Progenitor cell of endocrine pancreas (in vitro differentiated cells): ENCODE data around the gene SAMD5. TPM values are rescaled to one million over a fixed set of nuclear protein-coding genes. Genes with fewer than 3 reads are reported as not detected.

Experiments
- DNase-seq: peaks from one replicate; pipeline ENCODE4 v3.0.0; 2021; ENCODE audit warnings: low spot score; ENCODE audit not compliant: unreplicated experiment
- H3K27ac Mint-ChIP-seq: 2 replicates; pipeline ENCODE4 v1.8.0; 2021; ENCODE audit warnings: mild to moderate bottlenecking, moderate library complexity, mixed read lengths
- H3K27me3 Mint-ChIP-seq: 2 replicates; pipeline ENCODE4 v1.8.0; 2021; ENCODE audit warnings: mixed read lengths
- H3K36me3 Mint-ChIP-seq: 2 replicates; pipeline ENCODE4 v1.8.0; 2022; ENCODE audit warnings: mixed read lengths; ENCODE audit not compliant: insufficient read depth
- H3K4me1 Mint-ChIP-seq: 2 replicates; pipeline ENCODE4 v1.8.0; 2021; ENCODE audit warnings: low read depth, mixed read lengths
- H3K4me3 Mint-ChIP-seq: 2 replicates; pipeline ENCODE4 v1.8.0; 2021; ENCODE audit warnings: low read depth, mild to moderate bottlenecking, moderate library complexity, mixed read lengths
- H3K9me3 Mint-ChIP-seq: 2 replicates; pipeline ENCODE4 v1.8.0; 2021; ENCODE audit warnings: low read depth, mixed read lengths
- CTCF ChIP-seq: fragments of 200-600 bp; sonication (generic); IDR thresholded peaks from one replicate; pipeline ENCODE4 v1.5.0; 2021; ENCODE audit warnings: antibody characterized with exemption, mild to moderate bottlenecking; ENCODE audit not compliant: unreplicated experiment
- total RNA-seq: library from RNA; stranded (reverse); gene quantifications from 2 replicates; pipeline ENCODE4 v1.2.1, GENCODE V29; 2021

SAMD5 gene
- total RNA-seq, 1 donor from 2014 or later, result 24.0 TPM

DNA sequence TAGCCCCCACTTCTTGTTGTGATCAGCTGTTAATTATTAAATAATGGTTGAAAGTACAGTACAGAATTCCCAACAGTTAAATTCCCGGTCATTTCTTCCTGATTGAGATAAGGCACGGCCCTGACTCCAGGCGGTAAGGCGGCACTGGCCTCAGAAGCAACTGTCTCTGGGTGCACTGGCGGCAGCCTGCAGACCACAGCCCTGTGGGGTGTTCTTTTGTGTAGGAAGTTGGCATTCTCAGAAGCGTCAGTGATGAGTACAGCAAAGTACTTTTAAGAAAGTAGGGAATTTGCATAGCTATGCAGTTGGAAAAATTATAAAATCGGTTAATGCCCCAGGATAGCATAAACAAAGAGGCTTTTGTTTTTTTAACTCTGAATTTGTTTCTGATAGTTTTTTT lies 50.5 kb downstream of the SAMD5 start:
- TF ChIP-seq CTCF, result no peak
- Mint-ChIP-seq H3K36me3 (peaks cover 10% of the 10 kb centered on the region), H3K4me1 (peaks cover 15% of the 10 kb centered on the region), H3K9me3 (peaks cover 6% of the 10 kb centered on the region), H3K4me3 (no peak overlapping the region), H3K27ac (no peak overlapping the region), H3K27me3 (no peaks in the 10 kb centered on the region)
- no peak for DNase-seq

DNA sequence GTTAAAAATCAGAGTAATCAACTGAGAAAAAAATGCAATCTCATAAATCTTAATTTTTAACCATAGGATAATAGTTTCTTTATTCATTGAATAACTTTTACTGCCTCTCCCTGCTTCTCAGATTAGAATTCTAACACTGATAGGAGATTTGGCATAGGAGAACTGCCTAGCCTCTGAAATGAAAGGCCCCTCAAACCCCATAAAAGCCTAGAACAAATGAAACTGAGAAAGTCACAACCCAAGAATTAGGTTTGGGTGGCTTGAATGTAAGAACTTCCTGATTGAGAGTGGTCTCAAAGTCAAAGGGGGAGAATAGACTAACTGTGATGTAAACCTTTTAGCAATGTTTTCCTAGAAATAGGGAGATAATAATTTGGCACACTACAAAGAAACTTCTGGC lies 52.2 kb downstream of the SAMD5 start:
- no peaks in the 10 kb centered on the region for H3K27me3 Mint-ChIP-seq

GRCh38 chr6:147561726-147562125 lies 53.2 kb downstream of the SAMD5 start:
- no peak for DNase-seq
- H3K27me3 Mint-ChIP-seq, result no peaks in the 10 kb centered on the region
- no peak overlapping the region for H3K4me3 Mint-ChIP-seq
- H3K27ac Mint-ChIP-seq, result no peak overlapping the region
- TF ChIP-seq CTCF, result no peak
- H3K9me3 Mint-ChIP-seq, result peaks cover 6% of the 10 kb centered on the region
- peaks cover 14% of the 10 kb centered on the region for H3K36me3 Mint-ChIP-seq
- H3K4me1 Mint-ChIP-seq, result peaks cover 17% of the 10 kb centered on the region

More for the DNA sequence above, 52.2 kb downstream of the SAMD5 start:
- TF ChIP-seq CTCF, result no peak
- Mint-ChIP-seq H3K4me3 (no peak overlapping the region), H3K36me3 (peaks cover 13% of the 10 kb centered on the region), H3K27ac (no peak overlapping the region), H3K4me1 (peaks cover 17% of the 10 kb centered on the region), H3K9me3 (peaks cover 6% of the 10 kb centered on the region)
- DNase-seq, result no peak

DNA sequence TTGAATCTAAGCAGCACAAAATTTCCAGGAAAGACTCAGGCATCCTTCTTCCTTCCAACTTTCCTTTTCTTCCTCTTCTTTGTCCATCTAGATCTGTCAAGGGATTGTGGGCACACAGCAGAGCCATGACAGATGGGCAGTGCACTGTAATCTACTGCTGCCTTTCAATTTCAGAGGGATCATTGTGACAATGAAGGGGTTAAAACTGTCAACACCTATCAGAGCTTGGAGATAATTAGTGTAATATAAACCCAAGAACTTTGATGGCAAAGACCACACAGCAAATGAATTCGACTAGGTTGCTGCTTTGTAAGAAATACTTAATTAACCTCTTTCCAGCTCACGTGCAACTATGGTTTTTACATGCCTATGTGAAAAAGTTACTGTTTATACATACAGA lies 55.0 kb downstream of the SAMD5 start:
- no peak overlapping the region for H3K27ac Mint-ChIP-seq

GRCh38 chr6:147564556-147564955 lies 56.1 kb downstream of the SAMD5 start:
- peaks cover 10% of the 10 kb centered on the region for H3K4me1 Mint-ChIP-seq
- no peak overlapping the region for H3K27ac Mint-ChIP-seq
- no peaks in the 10 kb centered on the region for H3K9me3 Mint-ChIP-seq
- DNase-seq, result no peak
- no peak overlapping the region for H3K4me3 Mint-ChIP-seq
- H3K27me3 Mint-ChIP-seq, result no peaks in the 10 kb centered on the region
- no peak for TF ChIP-seq CTCF
- peaks cover 5% of the 10 kb centered on the region for H3K36me3 Mint-ChIP-seq

More for the DNA sequence above, 55.0 kb downstream of the SAMD5 start:
- H3K4me1 Mint-ChIP-seq, result peaks cover 15% of the 10 kb centered on the region
- no peaks in the 10 kb centered on the region for H3K27me3 Mint-ChIP-seq
- peaks cover 4% of the 10 kb centered on the region for H3K9me3 Mint-ChIP-seq
- no peak for TF ChIP-seq CTCF
- H3K4me3 Mint-ChIP-seq, result no peak overlapping the region
- DNase-seq, result no peak
- peaks cover 10% of the 10 kb centered on the region for H3K36me3 Mint-ChIP-seq
